Tibial nerve (tissue), 4 donors: ENCODE data around the gene USP24.

ENCODE experiments used
- EP300 ChIP-seq, 2 donors: sonication (generic); formaldehyde crosslinking; IDR thresholded peaks; one replicate each; pipeline ENCODE4 v1.6.1; 2017; ENCODE audit warnings: antibody characterized with exemption in 2 of 2, mild to moderate bottlenecking in 1 of 2
- POLR2A ChIP-seq, 2 donors: fragments of 450-650 bp; IDR thresholded peaks; one replicate each; pipeline ENCODE4 v1.6.1; 2017; ENCODE audit warnings: antibody characterized with exemption in 2 of 2, mild to moderate bottlenecking in 2 of 2, moderate library complexity in 2 of 2
- TF ChIP-seq, protein P1 (sequence below), 5 experiments: fragments of 200-600 bp in 3 of 5; fragments of 450-650 bp in 2 of 5; sonication (generic) in 3 of 5; IDR thresholded peaks; one replicate each; pipeline ENCODE4 v1.5.1; 2016 to 2019; ENCODE audit warnings: antibody characterized with exemption in 5 of 5, mild to moderate bottlenecking in 3 of 5, moderate library complexity in 2 of 5

DNA sequence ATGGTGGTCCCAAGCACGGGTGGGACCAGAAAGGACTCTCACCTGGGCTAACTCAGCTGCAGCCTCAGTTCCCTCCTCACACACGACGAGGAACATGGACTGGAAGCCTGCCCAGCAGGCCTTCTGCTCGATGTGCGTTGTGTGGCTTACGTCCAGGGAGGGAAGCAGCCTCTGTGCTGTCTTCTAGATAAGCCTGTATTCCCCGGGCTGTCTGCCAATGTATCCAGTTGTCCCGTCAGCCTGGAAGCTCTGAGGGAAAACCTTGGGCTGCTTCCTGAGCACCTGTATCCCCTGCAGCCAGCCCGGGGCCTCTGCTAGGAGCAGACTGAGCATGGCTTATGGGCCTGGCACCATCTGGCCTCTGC, 165.3 kb downstream of the USP24 start:
- TF ChIP-seq, protein P1, sequence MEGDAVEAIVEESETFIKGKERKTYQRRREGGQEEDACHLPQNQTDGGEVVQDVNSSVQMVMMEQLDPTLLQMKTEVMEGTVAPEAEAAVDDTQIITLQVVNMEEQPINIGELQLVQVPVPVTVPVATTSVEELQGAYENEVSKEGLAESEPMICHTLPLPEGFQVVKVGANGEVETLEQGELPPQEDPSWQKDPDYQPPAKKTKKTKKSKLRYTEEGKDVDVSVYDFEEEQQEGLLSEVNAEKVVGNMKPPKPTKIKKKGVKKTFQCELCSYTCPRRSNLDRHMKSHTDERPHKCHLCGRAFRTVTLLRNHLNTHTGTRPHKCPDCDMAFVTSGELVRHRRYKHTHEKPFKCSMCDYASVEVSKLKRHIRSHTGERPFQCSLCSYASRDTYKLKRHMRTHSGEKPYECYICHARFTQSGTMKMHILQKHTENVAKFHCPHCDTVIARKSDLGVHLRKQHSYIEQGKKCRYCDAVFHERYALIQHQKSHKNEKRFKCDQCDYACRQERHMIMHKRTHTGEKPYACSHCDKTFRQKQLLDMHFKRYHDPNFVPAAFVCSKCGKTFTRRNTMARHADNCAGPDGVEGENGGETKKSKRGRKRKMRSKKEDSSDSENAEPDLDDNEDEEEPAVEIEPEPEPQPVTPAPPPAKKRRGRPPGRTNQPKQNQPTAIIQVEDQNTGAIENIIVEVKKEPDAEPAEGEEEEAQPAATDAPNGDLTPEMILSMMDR (IDR thresholded peaks at IDR 0.05) = no peak
- TF ChIP-seq POLR2A (IDR thresholded peaks at IDR 0.05) (no peak), EP300 (IDR thresholded peaks at IDR 0.05) (no peak)
